NB4 (cell line): Measurements from ENCODE around the gene EFNA3.

Source experiments
- DNase-seq: peaks from one replicate; pipeline ENCODE4 v3.0.0; 2010; ENCODE audit warnings: low read depth
- H3K4me3 ChIP-seq: one replicate; pipeline ENCODE4 v1.5.1; 2011; ENCODE audit warnings: mild to moderate bottlenecking, low read depth, low read length, moderate library complexity
- MYC ChIP-seq: IDR thresholded peaks from 2 replicates; pipeline ENCODE4 v1.6.1; 2011; ENCODE audit warnings: low read depth, low read length
- POLR2A ChIP-seq: IDR thresholded peaks from 2 replicates; pipeline ENCODE4 v1.6.1; 2011; ENCODE audit warnings: mild to moderate bottlenecking; ENCODE audit not compliant: insufficient read length; ENCODE audit errors: extremely low read depth
- TF ChIP-seq, protein P1 (sequence below): IDR thresholded peaks from 2 replicates; pipeline ENCODE4 v1.6.1; 2011; ENCODE audit warnings: low read depth, low read length
- TF ChIP-seq, protein P2 (sequence below): IDR thresholded peaks from one replicate; pipeline ENCODE4 v1.5.1; 2012; ENCODE audit warnings: low read depth, low read length

The EFNA3 gene

DNA sequence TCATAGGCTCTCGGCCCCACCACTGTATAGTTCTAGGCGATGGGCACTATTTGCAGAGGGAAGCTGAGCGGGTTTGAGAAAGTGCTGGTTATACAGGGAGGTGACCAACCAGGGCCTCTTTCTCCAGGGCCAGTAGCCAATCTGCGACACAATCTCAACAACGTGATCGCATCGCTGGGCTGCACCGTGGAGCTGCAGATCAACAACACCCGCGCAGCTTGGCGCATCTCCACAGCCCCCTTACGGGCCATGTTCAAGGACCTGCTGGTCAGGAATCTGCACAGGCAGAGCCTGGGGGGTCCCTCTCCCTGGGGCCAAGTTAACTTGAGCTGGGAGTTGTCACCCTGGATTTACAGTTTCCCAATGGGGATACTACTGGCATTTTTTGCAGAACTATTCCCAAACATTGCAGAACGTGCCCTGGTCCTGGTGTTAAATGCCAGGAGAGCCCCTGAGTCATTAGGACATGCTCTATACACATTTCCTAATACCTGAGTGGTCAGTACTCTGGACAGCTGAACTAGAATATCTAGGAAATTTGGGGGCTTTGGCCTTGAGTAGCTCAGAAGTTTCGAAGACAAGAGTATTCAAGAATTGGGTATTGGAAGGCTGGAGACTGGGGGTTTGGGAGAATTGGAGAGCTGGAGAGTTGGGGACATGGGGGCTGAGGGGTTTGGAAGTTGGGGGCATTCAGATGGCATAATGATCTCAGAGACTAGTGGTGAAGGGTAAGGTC is 38.1 kb upstream of the EFNA3 start:
- TF ChIP-seq POLR2A (no peak), MYC (no peak)
- TF ChIP-seq, protein P1, sequence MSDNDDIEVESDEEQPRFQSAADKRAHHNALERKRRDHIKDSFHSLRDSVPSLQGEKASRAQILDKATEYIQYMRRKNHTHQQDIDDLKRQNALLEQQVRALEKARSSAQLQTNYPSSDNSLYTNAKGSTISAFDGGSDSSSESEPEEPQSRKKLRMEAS: no peak
- TF ChIP-seq, protein P2, sequence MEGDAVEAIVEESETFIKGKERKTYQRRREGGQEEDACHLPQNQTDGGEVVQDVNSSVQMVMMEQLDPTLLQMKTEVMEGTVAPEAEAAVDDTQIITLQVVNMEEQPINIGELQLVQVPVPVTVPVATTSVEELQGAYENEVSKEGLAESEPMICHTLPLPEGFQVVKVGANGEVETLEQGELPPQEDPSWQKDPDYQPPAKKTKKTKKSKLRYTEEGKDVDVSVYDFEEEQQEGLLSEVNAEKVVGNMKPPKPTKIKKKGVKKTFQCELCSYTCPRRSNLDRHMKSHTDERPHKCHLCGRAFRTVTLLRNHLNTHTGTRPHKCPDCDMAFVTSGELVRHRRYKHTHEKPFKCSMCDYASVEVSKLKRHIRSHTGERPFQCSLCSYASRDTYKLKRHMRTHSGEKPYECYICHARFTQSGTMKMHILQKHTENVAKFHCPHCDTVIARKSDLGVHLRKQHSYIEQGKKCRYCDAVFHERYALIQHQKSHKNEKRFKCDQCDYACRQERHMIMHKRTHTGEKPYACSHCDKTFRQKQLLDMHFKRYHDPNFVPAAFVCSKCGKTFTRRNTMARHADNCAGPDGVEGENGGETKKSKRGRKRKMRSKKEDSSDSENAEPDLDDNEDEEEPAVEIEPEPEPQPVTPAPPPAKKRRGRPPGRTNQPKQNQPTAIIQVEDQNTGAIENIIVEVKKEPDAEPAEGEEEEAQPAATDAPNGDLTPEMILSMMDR: no peak
- DNase-seq: no peak
- no peak overlapping the region for H3K4me3 ChIP-seq

DNA sequence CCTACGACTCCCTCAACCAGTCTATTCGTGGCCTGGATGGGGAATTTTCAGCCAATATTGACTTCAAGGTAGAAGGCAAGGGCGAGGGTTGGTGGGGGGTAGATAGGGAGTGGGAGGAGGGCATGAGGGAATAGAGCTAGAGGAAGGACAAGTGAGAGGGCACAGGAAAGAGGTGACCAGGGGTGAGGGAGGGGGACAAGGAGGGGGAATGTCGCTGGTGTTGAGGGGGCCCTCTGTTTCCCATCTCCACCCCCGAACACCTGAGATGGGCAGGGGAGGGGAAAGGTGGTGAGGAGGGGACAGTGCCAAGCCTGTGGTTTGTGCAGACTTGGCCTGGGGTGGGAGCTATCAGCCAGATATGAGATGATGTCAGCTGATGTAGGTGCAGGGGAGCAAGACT is 35.8 kb upstream of the EFNA3 start:
- H3K4me3 ChIP-seq: no peak overlapping the region
- TF ChIP-seq, protein P1: no peak
- TF ChIP-seq POLR2A: no peak
- TF ChIP-seq MYC: no peak
- TF ChIP-seq, protein P2: no peak
- no peak for DNase-seq

DNA sequence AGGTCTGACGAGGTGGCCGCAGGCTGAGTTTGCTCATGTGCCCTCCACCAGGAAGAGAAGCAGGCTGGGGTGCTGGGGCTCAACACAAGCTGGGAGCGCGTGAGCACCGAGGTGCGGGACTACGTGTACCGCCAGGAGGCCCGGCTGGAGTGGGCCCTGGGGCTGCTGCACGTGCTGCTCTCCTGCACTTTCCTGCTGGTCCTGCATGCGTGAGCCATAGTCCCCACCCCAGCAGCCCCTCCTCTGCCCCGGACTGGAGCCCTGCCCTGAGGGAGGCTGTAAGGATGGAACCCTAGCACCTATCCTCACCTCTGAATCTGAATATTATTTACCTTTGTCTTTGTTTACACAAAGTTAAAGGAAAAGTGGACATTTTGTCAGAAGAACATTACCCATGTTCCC is 35.3 kb upstream of the EFNA3 start:
- TF ChIP-seq, protein P2: no peak
- TF ChIP-seq POLR2A (no peak), MYC (no peak)
- TF ChIP-seq, protein P1: no peak
- H3K4me3 ChIP-seq: no peak overlapping the region
- no peak for DNase-seq

DNA sequence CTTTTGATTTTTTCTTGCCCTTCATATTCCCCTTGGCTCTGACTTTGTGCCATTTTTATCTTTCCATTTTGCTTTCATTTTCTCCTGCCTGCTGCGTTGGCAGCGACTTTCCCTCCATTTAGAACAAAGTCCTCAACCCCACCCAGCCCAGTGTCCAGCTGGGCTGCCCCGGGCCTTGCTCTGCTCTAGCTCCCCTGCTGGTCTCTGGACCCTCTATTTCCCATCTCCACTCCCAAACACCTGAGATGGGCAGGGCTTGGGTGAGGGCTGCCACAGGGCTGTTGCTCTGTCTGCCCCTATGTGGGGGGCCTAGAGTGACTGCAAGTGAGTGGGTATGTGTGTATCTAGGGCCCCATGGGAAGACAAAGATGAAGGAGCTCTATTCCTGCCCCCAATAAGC is 34.8 kb upstream of the EFNA3 start:
- H3K4me3 ChIP-seq: no peak overlapping the region
- TF ChIP-seq, protein P1: no peak
- TF ChIP-seq, protein P2: no peak
- no peak for TF ChIP-seq POLR2A
- no peak for TF ChIP-seq MYC
- DNase-seq: no peak

DNA sequence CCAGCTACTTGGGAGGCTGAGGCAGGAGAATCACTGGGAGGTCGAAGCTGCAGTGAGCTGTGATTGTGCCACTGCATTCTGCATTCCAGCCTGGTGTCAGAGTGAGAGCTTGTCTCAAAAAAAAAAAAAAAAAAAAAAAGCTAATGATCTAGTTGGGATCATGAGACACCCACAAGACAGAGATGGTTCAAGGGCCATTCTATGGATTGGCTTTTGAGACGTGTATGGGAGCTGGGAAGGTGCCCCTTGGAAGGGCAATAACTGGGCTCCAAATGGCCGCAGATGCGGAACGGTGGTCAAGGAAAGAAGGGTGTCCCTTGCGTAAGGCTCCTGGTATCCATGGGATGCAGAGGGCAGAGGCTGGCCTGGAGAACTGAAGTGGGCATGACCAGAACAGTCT is 34.3 kb upstream of the EFNA3 start:
- TF ChIP-seq POLR2A (no peak), MYC (no peak)
- TF ChIP-seq, protein P2: no peak
- TF ChIP-seq, protein P1: no peak
- no peak overlapping the region for H3K4me3 ChIP-seq
- no peak for DNase-seq
